K562 (cell line): ENCODE data around the gene HOXA9. TPM values are rescaled to one million over a fixed set of nuclear protein-coding genes. Genes with fewer than 3 reads are reported as not detected.

Experiments
- ATAC-seq: fragments of 200-7000 bp; cut with Tn5 transposase; 3 replicates; pipeline ENCODE4 v1.9.1; 2020; ENCODE audit warnings: moderate library complexity
- BruUV-seq: library from RNA; stranded (reverse); fragments of 400-500 nt; replicated peaks from 2 replicates; lab custom pipeline; 2021; lab: Mats Ljungman, UMichigan
- CTCF ChIA-PET: fragments of 300-600 bp; formaldehyde crosslinking; extraction: SDS; loops from one replicate; lab custom pipeline; 2021; ENCODE audit warnings: low intra/inter-chr PET ratio; lab: Yijun Ruan, JAX
- POLR2A ChIA-PET: fragments of 300-600, 350-650 bp; sonication (Branson Sonifier 250); formaldehyde crosslinking; extraction: SDS; loops from one replicate; lab custom pipeline; 2021; ENCODE audit warnings: antibody characterized with exemption, inconsistent platforms; lab: Yijun Ruan, JAX
- DNase-seq, 4 experiments: peaks; one replicate each; pipeline versions ENCODE4 v3.0.0 to v3.0.0-alpha.2; 2011 to 2018; ENCODE audit warnings: low spot score in 3 of 4, mixed read lengths in 3 of 4; ENCODE audit errors: extremely low read depth in 1 of 4
- FAIRE-seq: peaks from 2 replicates; lab custom pipeline; 2011; peaks lifted over from hg19 to GRCh38; lab: Jason Lieb, UNC
- H2AFZ ChIP-seq: 2 replicates; pipeline ENCODE4 v1.6.0; 2011; ENCODE audit warnings: low read depth, low read length, control low read depth, inconsistent platforms
- H3K27ac ChIP-seq: fragments of 200-600 bp; 3 replicates; pipeline ENCODE4 v1.8.0; 2011; ENCODE audit warnings: low read depth, mild to moderate bottlenecking, control low read depth, inconsistent platforms, low read length, moderate library complexity, mixed read lengths; ENCODE audit errors: extremely low read depth
- H3K27me3 ChIP-seq, 2 experiments: fragments of 300-600 bp in 1 of 2; 2 replicates in 1 of 2; 3 replicates in 1 of 2; pipeline versions ENCODE4 v1.6.0 to v1.8.0; 2011; ENCODE audit warnings: inconsistent platforms in 2 of 2, low read length in 2 of 2, mild to moderate bottlenecking in 1 of 2, mixed read lengths in 1 of 2, moderate library complexity in 1 of 2; ENCODE audit not compliant: control insufficient read depth in 2 of 2, insufficient read depth in 2 of 2
- H3K36me3 ChIP-seq: fragments of 300-600 bp; 3 replicates; pipeline ENCODE4 v1.8.0; 2011; ENCODE audit warnings: mild to moderate bottlenecking, low read length, inconsistent platforms; ENCODE audit not compliant: control insufficient read depth, insufficient read depth
- H3K4me1 ChIP-seq, 2 experiments: fragments of 200-600 bp in 1 of 2; replicated peaks in 1 of 2; 2 replicates in 1 of 2; 3 replicates in 1 of 2; pipeline versions ENCODE4 v1.5.1 to v1.8.0; 2011; ENCODE audit warnings: inconsistent platforms in 2 of 2, low read length in 2 of 2, mild to moderate bottlenecking in 1 of 2, mixed read lengths in 1 of 2, moderate library complexity in 1 of 2; ENCODE audit not compliant: control insufficient read depth in 2 of 2, insufficient read depth in 2 of 2
- H3K4me2 ChIP-seq: 2 replicates; pipeline ENCODE4 v1.6.1; 2011; ENCODE audit warnings: low read length, control low read depth, inconsistent platforms, mixed read lengths; ENCODE audit not compliant: insufficient read depth
- H3K4me3 ChIP-seq: fragments of 200-600 bp; sonication (generic), shearing (Covaris generic); 2 replicates; pipeline ENCODE4 v1.5.1; 2016; ENCODE audit warnings: control low read depth, inconsistent platforms
- H3K79me2 ChIP-seq: fragments of 200-600 bp; 3 replicates; pipeline ENCODE4 v1.8.0; 2011; ENCODE audit warnings: low read length, inconsistent platforms; ENCODE audit not compliant: control insufficient read depth, insufficient read depth
- H3K9ac ChIP-seq, 2 experiments: 2 replicates each; pipeline versions ENCODE4 v1.6.0 to v1.6.1; 2011; ENCODE audit warnings: low read depth in 2 of 2, low read length in 2 of 2, control low read depth in 1 of 2, inconsistent platforms in 1 of 2, mild to moderate bottlenecking in 1 of 2, mixed read lengths in 1 of 2; ENCODE audit not compliant: insufficient read depth in 1 of 2
- H3K9me1 ChIP-seq: one replicate; pipeline ENCODE4 v1.6.0; 2011; ENCODE audit warnings: inconsistent platforms, mild to moderate bottlenecking, low read length, moderate library complexity; ENCODE audit not compliant: control insufficient read depth, insufficient read depth
- H3K9me3 ChIP-seq: replicated peaks from 2 replicates; pipeline ENCODE4 v1.5.1; 2011; ENCODE audit warnings: low read depth, low read length, inconsistent platforms; ENCODE audit not compliant: control insufficient read depth, insufficient read depth
- H4K20me1 ChIP-seq: replicated peaks from 2 replicates; pipeline ENCODE4 v1.6.1; 2011; ENCODE audit warnings: low read length, inconsistent platforms, mixed read lengths; ENCODE audit not compliant: control insufficient read depth, insufficient read depth
- ARHGAP35 ChIP-seq: fragments of 450-650 bp; IDR thresholded peaks from 2 replicates; pipeline ENCODE4 v1.6.1; 2018; ENCODE audit not compliant: partially characterized antibody
- DNMT1 ChIP-seq: fragments of 450-650 bp; IDR thresholded peaks from 2 replicates; pipeline ENCODE4 v1.6.1; 2016; ENCODE audit warnings: antibody characterized with exemption, mild to moderate bottlenecking
- HES1 ChIP-seq: fragments of 450-650 bp; IDR thresholded peaks from 2 replicates; pipeline ENCODE4 v1.6.1; 2016; ENCODE audit warnings: low read depth, mild to moderate bottlenecking, moderate library complexity
- HNRNPL ChIP-seq: fragments of 200-400 bp; formaldehyde crosslinking; IDR thresholded peaks from 2 replicates; pipeline ENCODE4 v1.6.1; 2017; ENCODE audit warnings: low read depth, mild to moderate bottlenecking, low read length
- PHF8 ChIP-seq: fragments of 200-600 bp; sonication (generic); IDR thresholded peaks from 2 replicates; pipeline ENCODE4 v1.6.1; 2012; ENCODE audit warnings: mixed run types, mild to moderate bottlenecking, inconsistent platforms, low read length, moderate library complexity, borderline replicate concordance
- REST ChIP-seq, 2 experiments: fragments of 450-650 bp; formaldehyde crosslinking in 1 of 2; IDR thresholded peaks; 2 replicates each; pipeline versions ENCODE4 v1.4.0 to v1.6.1; 2014 to 2020; ENCODE audit warnings: mild to moderate bottlenecking in 2 of 2, borderline replicate concordance in 1 of 2, low read depth in 1 of 2
- SAP30 ChIP-seq: fragments of 200-600 bp; sonication (generic); IDR thresholded peaks from 2 replicates; pipeline ENCODE4 v1.6.1; 2012; ENCODE audit warnings: borderline replicate concordance, low read depth, mild to moderate bottlenecking, moderate library complexity, low read length, control low read depth, inconsistent platforms; ENCODE audit not compliant: insufficient read depth, poor library complexity, severe bottlenecking
- SREBF2 ChIP-seq: sonication (generic); formaldehyde crosslinking; IDR thresholded peaks from 2 replicates; pipeline ENCODE4 v1.4.0; 2020; ENCODE audit warnings: mild to moderate bottlenecking, missing genetic modification reagents
- SRSF3 ChIP-seq: fragments of 200-400 bp; formaldehyde crosslinking; IDR thresholded peaks from 2 replicates; pipeline ENCODE4 v1.6.1; 2016; ENCODE audit warnings: mild to moderate bottlenecking, low read length, moderate library complexity; ENCODE audit not compliant: insufficient read depth
- STAT5B ChIP-seq: fragments of 250-450 bp; sonication (Bioruptor Pico); IDR thresholded peaks from 2 replicates; pipeline ENCODE4 v1.8.0; 2021; ENCODE audit warnings: mild to moderate bottlenecking, inconsistent platforms
- YBX1 ChIP-seq: fragments of 450-650 bp; IDR thresholded peaks from 2 replicates; pipeline ENCODE4 v1.7.1; 2016; ENCODE audit warnings: mild to moderate bottlenecking
- WGBS: fragments of 100-300 bp; shearing (Covaris generic); methylation state at CpG from one replicate; pipeline ENCODE4 v1.1.6; 2016; ENCODE audit warnings: low coverage, mixed read lengths; ENCODE audit not compliant: insufficient coverage; ENCODE audit errors: missing lambda C conversion rate; 5-methylcytosine and 5-hydroxymethylcytosine counted together
- in situ Hi-C: fragments of 300-500 bp; cut with MboI; formaldehyde crosslinking; loops from 4 replicates; pipeline ENCODE4 v1.15.0; 2018; ENCODE audit warnings: inconsistent platforms, mixed read lengths
- intact Hi-C: fragments of 100-400 bp; cut with micrococcal nuclease; formaldehyde crosslinking; loops from 2 replicates; pipeline ENCODE4 v1.14.2; 2022
- polyA plus RNA-seq, 8 experiments: library from polyadenylated mRNA; depleted of rRNA in 4 of 8; stranded (reverse) in 5 of 8; unstranded in 3 of 8; fragments of >200 nt; fragmentation: Nextera tagmentation in 2 of 8; fragmentation: Illumina TruSeq in 1 of 8; extraction: Ambion mirVana in 2 of 8; extraction: Trizol in 1 of 8; gene quantifications; 2 replicates each; pipeline versions ENCODE4 v1.2.1 to v1.2.3, GENCODE V29; 2011 to 2014; ENCODE audit warnings: inconsistent platforms in 1 of 8, missing spikeins in 1 of 8
- total RNA-seq, 7 experiments: library from RNA; depleted of rRNA in 6 of 7; stranded (reverse); fragments of >200 nt in 6 of 7; fragmentation: Illumina TruSeq in 2 of 7; extraction: Trizol in 2 of 7; gene quantifications; 2 replicates each; pipeline versions ENCODE4 v1.2.1 to v1.2.3, GENCODE V29; 2011 to 2021; ENCODE audit warnings: low replicate concordance in 1 of 7

Gene HOXA9
- total and polyA plus RNA-seq, 9 of the 15 experiments (the other 6 are each of a cell fraction or from before 2014, with no cell fraction given) = not detected

GRCh38 chr7:27121684-27122076 is 43.7 kb downstream of the HOXA9 start:
- Histone ChIP-seq H3K79me2 (no peaks in the 10 kb centered on the region), H3K4me1 (no peaks in the 10 kb centered on the region), H4K20me1 (no peaks in the 10 kb centered on the region; the same call in 1 of the 2 replicates), H3K9me3 (no peaks in the 10 kb centered on the region), H3K4me2 (no peak overlapping the region), H3K9ac (no peak overlapping the region), H3K9me1 (no peaks in the 10 kb centered on the region), H3K27me3 (peaks cover 30 to 71% of the 10 kb centered on the region in 2 experiments), H3K4me3 (no peak overlapping the region), H2AFZ (no peak overlapping the region), H3K36me3 (no peaks in the 10 kb centered on the region), H3K27ac (no peak overlapping the region)
- in situ Hi-C loops = no loop called here
- POLR2A ChIA-PET = interaction anchor here (1.1 kb wide), 1 partner anchor 17 kb away, joined by 3 read pairs; no protein-coding TSS in a partner anchor
- BruUV-seq = no TSS peak
- DNase-seq (no peak), FAIRE-seq (no peak), ATAC-seq (no peak)
- WGBS = 6% methylated on average over 4 of the region's 7 CpGs
- CTCF ChIA-PET = no interaction called here
- intact Hi-C loops = no loop called here
- TF ChIP-seq ARHGAP35 = no peak
- TF ChIP-seq STAT5B (CRISPR knock-in tag) = no peak
- TF ChIP-seq SRSF3 = no peak
- no peak for TF ChIP-seq DNMT1
- TF ChIP-seq YBX1 = no peak
- no peak for TF ChIP-seq PHF8
- no peak for TF ChIP-seq SREBF2 (CRISPR knock-in tag)
- no peak for TF ChIP-seq HES1
- no peak for TF ChIP-seq REST (IDR thresholded peaks at IDR 0.05; ENCODE audit: borderline replicate concordance)
- TF ChIP-seq REST (CRISPR knock-in tag; IDR thresholded peaks at IDR 0.05; ENCODE audit: low read depth) = no peak
- TF ChIP-seq SAP30 = no peak
- TF ChIP-seq HNRNPL = no peak
